Stimulated activated CD4-positive, alpha-beta T cell treated with anti-CD3 and anti-CD28 coated beads, Interleukin-4, amount 100 ng/mL, for 4 hours (primary cell): Measurements from ENCODE around the gene UBE2QL1.

ENCODE experiments used
- DNase-seq, 2 experiments: peaks; one replicate each; pipeline ENCODE4 v3.0.0-alpha.2; 2020

UBE2QL1 gene

DNA sequence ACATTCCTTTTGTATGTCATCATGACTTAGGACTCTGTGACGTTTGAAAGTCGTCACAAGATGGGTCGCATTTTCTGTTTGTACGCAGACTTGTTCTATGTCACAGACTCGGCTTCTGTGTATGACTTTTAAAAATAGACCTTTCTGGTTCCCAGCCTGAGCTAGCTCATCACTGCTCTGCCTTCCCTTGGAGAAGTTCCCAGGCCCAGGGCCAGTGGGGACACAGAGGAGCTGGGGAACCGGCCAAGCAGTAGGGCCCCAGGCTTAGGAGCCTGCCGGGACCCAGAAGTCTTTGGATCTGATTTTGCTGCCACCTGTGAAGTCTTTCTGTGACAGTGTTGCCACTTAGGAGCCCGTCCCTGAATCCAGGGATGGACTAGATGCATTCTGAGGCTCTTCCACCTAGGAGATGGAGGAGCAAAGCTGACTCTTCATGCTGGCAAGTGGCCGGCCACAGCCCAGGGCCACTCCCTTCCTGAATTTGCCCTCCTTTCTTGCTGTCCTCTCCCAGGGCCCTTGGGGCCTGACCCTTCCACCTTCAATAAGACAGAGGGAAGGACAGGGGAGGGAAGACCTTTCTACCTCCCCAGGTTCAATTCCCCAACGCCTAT is 18.1 kb upstream of the UBE2QL1 start:
- no peak for DNase-seq

DNA sequence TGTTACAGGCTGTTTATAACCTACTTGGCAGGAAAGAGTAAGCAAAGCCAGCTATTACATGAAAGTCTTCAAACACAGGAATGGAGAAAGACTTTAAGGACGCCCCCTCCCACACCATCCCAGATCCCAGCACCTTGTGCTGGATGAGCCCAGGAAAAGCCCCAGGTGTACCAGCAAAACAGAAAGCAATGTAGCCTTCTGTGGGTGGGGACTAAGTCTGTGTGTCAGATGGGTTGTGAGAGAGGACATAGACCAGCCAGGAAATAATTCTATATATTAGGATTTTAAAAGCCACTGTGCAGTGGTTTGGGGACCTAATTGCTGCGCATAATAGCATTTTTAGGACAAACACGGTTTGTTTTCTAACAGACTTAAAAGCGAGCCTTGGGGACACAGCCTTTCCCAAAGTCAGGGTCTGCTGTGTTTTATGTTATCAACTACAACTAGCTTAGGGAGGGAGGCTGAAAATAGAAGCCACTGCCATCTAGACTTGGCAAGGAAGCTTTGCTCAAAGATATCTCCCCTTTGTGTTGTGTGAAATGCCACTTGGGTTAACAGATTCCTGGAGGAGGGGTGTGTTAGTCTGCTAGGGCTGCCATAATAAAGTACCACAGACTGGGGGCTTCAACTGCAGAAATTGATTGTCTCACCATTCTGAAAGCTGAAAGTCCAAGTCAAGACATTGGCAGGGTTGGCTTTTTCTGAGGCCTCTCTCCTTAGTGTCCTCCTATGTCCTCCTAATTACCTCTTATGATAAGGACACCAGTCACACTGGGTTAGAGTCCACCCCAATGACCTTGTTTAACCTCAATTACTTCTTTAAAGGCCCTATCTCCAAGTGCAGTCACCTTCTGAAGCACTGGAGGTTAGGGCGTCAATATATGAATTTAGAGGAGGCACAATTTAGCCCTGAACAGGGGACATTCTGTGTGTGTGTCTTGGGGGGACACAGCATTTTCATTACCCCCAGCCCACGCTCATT is 17.2 kb upstream of the UBE2QL1 start:
- DNase-seq, result no peak

DNA sequence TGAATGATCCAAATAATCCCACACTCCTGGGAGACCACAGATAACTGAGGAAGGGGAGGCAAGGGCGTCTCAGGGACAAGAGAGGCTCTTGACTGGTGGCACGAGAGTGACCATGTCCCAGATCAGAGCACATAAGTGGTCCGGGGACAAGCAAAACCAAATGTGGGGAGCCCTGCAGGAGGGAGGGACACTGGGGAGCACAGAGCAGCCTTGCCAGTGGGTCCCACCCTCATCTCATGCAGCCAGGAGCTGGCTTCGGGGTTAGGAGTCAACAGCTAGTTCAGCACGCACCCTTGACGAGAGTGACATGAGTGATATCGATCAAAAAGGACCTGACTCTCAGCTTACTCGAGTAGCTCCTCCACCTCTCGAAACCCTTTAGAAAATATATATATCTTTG is 16.5 kb upstream of the UBE2QL1 start:
- DNase-seq, result no peak

DNA sequence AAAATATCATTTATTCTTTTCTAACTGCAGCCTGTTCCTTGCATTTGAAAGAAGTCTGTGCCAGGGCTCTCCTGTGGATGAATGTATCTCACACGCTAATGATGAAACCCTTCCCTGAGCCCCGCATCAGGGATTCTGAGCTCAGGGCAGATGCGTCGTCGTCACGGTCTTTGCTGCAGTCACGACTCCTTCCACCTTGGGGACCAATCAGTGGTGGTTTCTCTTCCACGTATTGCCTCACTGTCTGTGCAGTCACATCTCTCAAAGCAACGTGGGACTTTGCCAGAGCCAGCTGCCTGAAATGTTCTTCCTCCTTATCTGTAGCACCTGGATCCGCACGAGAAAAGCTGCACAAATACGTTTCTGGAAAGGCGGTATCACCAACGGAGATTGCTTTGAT is 13.9 kb upstream of the UBE2QL1 start:
- no peak for DNase-seq

DNA sequence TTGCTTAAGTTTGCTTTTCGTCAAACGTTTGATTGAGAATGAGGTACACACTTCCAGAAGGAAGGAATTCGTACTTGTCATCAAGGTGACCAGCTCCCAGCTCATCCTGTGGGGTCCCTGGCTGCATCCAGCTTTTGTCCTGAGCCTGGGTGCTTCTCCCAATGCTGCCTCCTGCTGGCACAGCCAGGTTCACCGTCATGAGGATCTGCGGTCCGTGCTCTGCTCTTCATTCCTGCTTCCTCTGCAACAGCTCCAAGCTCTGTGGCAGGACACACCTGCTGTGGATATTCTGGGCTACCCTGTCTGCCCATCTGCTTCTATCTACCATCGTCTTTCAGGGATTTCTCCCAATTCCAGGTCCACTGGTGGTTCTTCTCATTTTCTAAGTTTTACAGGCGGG is 13.3 kb upstream of the UBE2QL1 start:
- no peak for DNase-seq

DNA sequence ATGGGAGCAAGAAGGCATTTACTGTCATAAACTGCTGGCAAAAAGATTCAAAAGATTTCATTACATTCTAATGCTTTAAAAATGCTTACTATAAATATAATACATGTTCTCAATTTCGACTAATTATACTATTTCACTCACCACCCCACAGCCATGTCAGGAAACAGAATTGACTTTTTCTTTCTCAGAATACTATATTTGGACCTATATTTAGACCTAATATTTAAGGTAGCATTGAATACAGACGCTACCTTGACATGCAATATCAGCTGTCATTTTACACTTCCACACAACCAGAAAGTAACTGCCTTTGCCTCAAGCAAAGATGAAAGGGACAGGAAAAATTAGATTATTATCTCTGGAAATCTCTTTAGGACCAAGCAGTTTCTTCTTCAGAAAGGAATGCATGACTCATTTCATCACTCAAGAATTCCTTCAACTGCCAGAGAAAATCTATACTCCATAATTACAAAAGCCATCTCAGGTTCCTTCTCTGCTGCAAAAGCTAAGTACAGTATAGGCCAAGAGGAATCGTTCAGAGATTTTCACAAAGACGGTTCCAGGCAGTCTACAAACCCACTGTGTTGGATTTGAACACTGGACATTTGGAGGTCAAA is 11.8 kb upstream of the UBE2QL1 start:
- no peak for DNase-seq

DNA sequence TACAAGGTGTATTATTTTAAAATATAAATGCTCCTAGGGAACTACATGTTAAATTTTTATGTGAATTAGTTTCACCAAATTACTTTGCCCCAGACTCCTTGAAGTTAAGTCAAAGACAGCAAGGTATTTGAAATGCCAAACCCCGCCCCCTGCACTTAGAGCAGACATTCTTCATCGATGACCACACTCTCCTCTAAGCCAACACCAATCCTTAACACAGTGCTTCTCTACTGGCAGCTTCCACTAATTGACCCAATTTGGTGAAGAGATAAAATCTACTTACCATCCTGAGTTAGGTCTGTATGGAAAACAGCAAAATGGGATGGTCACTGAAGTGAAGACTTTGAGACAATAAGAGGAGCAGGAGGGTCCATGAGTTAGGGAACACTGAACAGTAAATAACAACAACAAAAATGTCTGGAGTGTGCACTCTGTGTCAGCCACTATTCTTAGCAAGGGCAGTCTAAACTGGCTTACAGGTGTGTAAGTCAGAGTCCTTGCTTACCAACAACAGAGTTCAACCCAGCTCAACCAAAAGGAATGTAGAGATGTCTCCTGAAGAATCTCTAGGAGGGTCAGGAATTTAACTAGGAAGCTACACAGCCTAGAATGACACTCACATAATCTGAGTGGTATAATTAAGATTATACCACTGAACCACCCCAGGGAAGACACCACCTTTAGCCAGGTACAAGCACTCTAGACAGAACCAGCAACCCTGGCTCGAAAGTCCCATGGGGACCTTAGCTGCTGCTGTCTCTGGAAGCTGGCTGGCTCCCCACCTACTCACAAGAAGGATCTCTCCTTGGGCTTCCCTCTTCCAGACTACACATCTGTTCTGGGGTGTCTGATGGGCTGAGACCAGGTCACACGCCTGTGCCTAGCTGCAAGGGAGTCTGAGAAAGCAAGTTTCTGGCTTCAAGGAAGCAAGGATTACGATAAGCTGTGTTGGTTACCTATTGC is 8.8 kb upstream of the UBE2QL1 start:
- DNase-seq, result no peak

DNA sequence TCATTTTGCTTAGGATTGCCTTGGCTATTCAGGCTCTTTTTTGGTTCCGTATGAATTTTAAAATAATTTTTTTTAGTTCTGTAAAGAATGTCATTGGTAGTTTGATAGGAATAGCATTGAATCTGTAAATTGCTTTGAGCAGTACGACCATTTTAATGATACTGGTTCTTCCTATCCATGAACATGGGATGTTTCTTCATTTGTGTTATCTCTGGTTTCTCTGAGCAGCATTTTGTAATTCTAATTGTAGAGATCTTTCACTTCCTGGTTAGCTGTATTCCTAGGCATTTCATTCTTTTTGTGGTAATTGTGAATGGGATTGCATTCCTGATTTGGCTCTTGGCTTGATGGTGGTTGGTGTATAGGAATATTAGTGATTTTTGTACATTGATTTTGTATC is 6.3 kb upstream of the UBE2QL1 start:
- DNase-seq, result no peak

DNA sequence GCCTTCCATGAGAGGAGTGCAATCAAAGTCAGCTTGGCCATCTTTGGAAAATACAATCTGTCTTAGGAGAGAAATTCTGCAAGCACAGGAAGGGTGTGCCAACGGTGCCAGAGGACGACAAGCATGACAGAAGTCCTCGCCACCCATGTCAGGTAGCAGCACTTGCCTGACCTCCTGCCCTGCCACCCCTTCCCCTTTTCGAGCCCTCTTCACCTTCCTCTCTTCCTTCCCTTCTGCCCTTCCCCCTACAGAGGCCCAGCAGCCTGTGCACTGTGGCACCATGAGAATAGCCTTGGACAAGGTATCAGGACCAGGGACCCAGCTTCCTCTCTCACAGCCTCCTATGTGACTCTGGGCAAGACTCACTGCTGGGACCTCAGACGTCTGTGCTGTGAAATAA is 5.3 kb upstream of the UBE2QL1 start:
- DNase-seq, result no peak

DNA sequence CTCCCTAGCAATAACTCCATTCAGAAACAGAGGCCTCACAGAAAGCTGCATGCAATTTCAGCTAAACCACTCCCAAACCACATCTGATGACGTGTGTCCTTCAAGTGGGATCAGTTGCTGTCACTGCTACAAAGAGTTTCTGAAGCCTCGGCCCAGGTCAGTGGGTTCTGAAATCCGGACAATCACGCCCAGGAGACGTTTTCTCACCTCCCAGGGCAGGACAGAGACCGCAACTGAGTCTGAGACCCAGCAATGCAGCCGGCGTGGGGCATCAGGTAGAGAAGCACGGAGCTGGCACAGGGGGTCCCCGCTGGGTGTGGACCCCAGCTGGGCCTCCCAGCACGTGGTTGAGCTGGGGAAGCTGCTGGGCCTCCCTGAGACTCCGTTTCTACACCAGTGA is 2.6 kb upstream of the UBE2QL1 start:
- no peak for DNase-seq

DNA sequence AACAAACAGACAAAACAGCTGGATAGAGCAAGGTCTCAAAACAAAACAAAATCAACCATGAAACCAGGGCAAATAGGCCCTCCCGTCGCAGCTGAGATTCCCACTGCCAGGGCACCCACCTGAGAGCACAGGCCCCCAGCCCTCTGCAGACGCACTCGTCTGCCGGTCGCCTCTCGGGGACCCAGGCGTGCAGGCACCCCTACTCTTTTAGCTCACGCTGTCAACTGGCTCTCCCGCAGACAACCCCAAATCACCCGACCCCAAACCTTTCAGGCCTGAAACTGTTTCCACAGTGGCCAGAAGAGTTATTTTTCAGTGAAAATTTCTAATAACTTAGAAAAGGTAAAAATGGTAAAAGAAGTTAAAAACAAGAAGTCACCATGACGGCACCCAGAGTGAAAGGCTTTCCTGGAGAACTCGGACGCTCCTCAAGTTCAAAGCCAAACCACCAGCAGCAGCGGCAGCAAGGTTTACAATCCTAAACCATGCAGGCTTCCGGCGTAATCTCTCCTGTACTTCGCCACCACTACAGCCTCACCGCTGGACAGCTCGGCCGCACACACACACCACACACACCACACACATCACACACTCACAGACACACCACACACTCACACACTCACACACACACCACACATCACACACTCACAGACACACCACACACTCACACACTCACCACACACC is 1.9 kb upstream of the UBE2QL1 start:
- DNase-seq, result no peak

DNA sequence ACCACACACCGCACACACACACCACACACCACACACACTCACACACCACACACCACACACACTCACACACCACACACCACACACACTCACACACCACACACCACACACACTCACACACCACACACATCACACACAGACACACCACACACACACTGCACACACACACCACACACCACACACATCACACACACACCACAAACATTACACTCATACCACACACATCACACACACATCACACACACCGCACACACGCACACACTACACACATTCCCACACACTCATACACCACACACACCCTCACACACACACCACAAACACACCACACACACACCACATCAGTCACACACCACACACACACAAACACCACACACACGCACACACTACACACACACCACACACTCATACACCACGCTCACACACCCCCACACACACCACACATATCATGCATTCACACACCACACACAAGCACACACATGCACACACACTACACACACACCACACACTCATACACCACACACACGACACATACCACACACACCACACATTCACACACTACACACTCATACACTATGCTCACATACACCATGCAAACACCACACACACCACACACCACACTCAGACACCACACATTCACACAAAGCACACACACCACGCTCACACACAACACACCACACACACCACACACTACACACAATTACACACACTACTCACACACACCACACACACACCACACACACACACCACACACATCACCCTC is 1.1 kb upstream of the UBE2QL1 start:
- DNase-seq, result no peak

DNA sequence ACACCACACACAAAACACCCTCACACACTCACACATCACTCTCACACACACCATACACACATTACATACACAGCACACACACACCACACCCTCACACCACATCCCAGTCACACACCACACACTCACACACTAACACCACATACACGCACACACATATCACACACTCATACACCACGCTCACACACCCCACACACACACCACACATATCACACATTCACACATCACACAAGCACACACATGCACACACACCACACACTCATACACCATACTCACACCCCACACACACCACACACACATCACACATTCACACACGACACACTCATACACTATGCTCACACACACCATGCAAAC is 543 bp upstream of the UBE2QL1 start:
- no peak for DNase-seq

DNA sequence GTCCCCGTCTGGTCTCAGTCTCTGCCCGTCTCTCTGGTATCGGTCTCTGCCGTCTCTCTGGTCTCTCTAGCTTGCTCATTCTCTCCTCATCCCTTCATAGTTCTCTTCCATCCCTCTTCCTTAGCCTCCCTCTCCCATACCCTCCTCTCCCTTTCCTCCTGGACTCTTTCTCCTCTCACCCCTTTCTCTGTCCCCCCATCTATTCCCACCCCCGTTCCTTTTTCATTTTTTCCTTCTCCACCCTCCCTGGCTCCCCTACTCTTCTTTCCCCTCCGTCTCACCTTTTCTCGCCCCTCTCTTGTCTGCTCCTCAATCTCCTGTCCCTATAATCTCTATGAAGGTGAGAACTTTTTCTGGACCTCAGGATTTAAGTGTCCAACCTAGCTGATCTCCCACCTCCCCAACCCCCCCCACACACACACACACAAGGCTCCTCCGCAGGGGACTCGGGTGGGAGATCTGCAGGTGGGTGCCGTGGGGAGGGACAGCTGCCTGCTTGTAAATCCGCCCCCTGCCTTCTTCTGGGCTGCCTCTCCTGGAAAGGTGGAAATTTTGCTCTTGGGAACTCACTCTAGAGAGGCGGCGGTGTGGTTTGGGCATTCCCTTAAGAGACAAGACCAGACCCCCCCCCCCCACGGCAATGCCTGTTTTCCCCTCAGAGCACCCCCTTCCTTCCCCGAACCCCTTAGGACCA is 953 bp downstream of the UBE2QL1 start:
- no peak for DNase-seq

DNA sequence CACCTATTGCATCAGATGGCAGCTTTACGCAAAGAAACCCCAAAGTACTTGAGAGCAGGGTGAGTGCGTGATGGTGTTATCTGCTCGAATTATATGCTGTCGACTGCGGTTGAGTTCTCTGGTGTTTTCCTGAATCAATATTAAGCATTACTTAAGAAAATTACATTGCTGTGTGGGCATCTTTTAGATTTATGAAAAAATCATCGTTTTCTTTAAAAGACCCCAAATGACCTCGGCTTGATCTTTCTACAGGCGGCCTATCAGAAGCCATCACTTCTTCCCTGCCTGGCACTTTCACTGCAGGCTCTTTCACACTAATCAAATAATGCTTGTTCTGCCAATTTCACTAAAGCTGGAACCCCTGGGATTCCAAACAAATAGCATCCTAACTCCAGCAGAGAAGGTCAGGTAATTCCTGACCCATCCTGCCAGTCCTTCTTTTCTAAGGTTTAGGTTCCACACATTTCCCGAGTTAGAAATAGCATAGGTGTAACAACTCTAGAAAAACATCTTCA is 1.7 kb downstream of the UBE2QL1 start:
- DNase-seq, result no peak

DNA sequence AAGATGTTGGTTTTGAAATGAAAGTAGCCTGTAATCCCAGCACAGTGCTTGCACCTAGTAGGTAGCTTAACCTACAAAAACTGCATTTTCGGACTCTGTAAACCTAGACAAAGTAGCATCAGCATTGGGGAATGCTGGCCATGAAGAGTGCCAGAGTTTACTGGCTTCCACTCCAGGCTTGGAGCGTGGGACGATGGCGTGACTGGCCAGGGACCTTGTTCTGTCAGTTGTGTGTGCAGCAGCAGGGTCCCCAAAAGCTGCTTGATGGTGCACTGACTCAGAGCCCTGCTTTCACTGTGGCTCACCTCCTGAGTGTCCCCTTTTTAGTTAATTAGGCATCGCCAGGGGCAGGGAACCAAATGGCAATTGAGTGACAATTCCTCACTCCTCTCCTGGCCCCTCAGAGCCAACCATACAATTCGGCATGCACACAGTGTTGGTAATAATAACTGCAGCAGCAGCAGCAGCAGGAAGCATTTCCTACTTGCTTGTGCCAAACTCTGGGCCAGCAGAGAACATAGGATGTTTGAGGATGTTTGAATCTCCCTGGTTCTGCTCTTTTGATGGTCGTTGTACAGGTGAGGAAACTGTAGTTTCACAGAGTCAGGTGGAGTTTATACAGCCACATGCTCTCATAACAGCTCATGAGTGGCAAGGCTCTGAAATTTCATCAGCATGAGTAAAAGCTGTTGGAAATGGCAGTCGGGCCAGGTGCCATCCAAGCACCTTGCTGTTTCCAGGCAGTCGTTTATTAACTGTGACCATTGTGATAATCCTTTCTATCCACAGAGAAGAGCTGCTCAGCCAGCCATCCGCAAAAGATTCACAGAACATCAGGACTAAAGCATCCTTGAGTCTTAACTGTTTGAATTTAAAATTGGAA is 4.2 kb downstream of the UBE2QL1 start:
- DNase-seq, result no peak

DNA sequence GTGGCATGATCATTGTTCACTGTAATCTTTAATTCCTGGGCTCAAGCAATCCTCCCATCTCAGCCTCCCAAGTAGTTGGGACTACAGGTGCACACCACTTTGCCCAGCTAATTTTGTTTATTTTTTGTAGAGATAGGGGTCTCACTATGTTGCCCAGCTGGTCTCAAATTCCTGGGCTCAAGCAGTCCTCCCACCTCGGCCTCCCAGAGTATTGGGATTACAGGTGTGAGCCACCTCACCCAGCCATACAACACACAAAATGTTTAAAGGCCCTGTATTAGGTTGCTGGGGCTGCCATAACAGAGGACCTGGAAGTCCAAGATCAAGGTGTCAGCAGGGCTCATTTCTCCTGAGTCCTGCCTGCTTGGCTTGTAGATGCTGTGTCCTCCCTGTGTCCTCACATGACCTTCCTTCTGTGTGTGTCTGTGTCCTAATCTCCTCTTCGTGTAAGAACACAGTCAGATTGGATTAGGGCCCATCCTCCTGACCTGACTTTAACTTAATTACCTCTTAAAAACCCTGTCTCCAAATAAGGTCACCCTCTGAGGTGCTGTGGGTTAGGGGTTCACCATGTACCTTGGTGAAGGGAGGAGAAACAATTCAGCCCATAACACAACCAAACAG is 5.4 kb downstream of the UBE2QL1 start:
- no peak for DNase-seq

DNA sequence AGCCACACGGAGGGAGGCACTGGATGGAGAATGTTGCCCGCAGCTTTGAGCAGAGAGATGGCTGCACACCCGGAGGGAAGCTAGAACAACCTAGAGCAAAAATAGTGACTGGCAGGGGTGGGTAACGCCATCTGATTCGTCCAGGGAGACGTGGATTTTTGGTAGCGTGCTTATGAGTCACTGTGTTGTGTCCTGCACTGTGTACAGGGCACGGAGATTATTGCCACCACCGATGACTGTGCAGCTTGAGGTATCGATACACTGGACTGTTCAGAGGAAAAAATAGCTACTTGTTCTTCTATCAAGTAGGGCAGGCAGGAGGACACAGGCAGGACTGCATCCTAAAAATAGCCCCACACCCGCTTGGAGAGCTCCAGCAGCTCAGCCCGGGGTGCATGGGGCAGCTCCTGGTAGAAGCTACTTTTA is 6.0 kb downstream of the UBE2QL1 start:
- DNase-seq, result no peak

DNA sequence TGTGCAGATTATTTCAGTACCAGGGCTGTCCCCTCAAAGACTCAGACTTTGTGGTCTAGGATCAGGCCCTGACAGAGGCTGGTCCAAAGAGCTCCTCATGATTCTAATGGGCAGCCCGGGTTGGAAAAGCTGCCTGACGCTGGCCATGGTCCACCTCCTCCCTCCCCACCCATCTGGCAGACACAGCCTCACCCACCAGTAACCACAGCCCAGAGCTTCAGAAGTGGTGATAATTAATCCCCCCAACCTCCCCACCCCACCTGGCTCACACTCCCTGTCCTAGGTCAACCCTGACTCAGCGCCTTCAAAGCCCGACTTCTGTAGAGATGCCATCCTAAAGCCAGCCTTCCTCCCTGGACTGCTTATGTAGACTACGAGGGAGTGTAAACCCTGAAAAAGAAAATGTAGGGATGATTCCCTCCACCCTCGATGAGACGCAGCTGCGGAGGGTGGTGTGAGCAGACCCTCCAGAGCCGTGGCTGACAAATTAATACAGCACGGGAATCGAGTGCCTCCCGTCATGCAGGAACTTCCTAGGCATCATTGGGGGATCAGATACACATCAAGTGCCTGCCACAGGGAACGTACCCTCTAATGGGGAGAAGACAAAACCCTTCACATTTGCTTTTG is 7.0 kb downstream of the UBE2QL1 start:
- no peak for DNase-seq
